Measurements from ENCODE around the gene SLC25A26. TPM values are rescaled to one million over a fixed set of nuclear protein-coding genes. Genes with fewer than 3 reads are reported as not detected.

The SLC25A26 gene
- total RNA-seq, 4 donors from 2014 or later: 8.5 to 26.3 (median 16.7) TPM

GRCh38 chr3:66372681-66373350 is 152.0 kb downstream of the SLC25A26 start:
- DNase-seq: no peak
- Histone ChIP-seq H3K9me3 (no peaks in the 10 kb centered on the region), H3K27ac (no peak overlapping the region), H3K36me3 (peaks cover 0 to 62% (median 0%) of the 10 kb centered on the region in 3 donors), H3K4me1 (peaks cover 0 to 6% (median 0%) of the 10 kb centered on the region in 3 donors), H3K27me3 (no peaks in the 10 kb centered on the region), H3K4me3 (no peak overlapping the region)
- 84 to 85% methylated on average over 14 to 18 of the region's 18 CpGs for WGBS, 2 donors
- TF ChIP-seq POLR2A (IDR thresholded peaks at IDR 0.05) (no peak), CTCF (IDR thresholded peaks at IDR 0.05) (no peak)
- intact Hi-C loops (cut with DNase I): no loop called here

GRCh38 chr3:66376568-66376967 is 155.8 kb downstream of the SLC25A26 start:
- 66 to 72% methylated on average over 2 of the region's 2 CpGs for WGBS, 2 donors
- Histone ChIP-seq H3K9me3 (no peaks in the 10 kb centered on the region), H3K36me3 (peaks cover 10 to 83% (median 20%) of the 10 kb centered on the region in 3 donors), H3K4me1 (peaks cover 0 to 6% (median 0%) of the 10 kb centered on the region in 3 donors), H3K27me3 (no peaks in the 10 kb centered on the region), H3K4me3 (no peak overlapping the region), H3K27ac (no peak overlapping the region)
- TF ChIP-seq CTCF (IDR thresholded peaks at IDR 0.05): no peak
- TF ChIP-seq POLR2A (IDR thresholded peaks at IDR 0.05): no peak
- no peak for DNase-seq
- intact Hi-C loops (cut with DNase I): no loop called here

- peaks cover 23 to 92% (median 26%) of the 10 kb centered on the region in 3 donors for H3K36me3 ChIP-seq
- no peak overlapping the region for H3K27ac ChIP-seq
- 86 to 97% methylated on average over 4 to 5 of the region's 5 CpGs for WGBS, 2 donors
Measured at GRCh38 chr3:66377800-66378199, 157.0 kb downstream of the SLC25A26 start.

GRCh38 chr3:66378256-66378655 is 157.5 kb downstream of the SLC25A26 start:
- H3K27ac ChIP-seq: no peak overlapping the region
- no peak overlapping the region for H3K4me3 ChIP-seq
- peaks cover 27 to 92% (median 31%) of the 10 kb centered on the region in 3 donors for H3K36me3 ChIP-seq
- DNase-seq: no peak
- H3K4me1 ChIP-seq: peaks cover 0 to 6% (median 0%) of the 10 kb centered on the region in 3 donors
- peak in 4 of 6 experiments; percentile 16 to 41 (median 24) for TF ChIP-seq CTCF (IDR thresholded peaks at IDR 0.05)
- TF ChIP-seq POLR2A (IDR thresholded peaks at IDR 0.05): no peak
- H3K9me3 ChIP-seq: no peaks in the 10 kb centered on the region
- H3K27me3 ChIP-seq: no peaks in the 10 kb centered on the region
- intact Hi-C loops (cut with DNase I): no loop called here
- 73 to 86% methylated on average over 5 of the region's 5 CpGs for WGBS, 2 donors

More at GRCh38 chr3:66377800-66378199, 157.0 kb downstream of the SLC25A26 start:
- peaks cover 0 to 6% (median 0%) of the 10 kb centered on the region in 3 donors for H3K4me1 ChIP-seq
- no peaks in the 10 kb centered on the region for H3K27me3 ChIP-seq
- TF ChIP-seq POLR2A (IDR thresholded peaks at IDR 0.05) (no peak), CTCF (IDR thresholded peaks at IDR 0.05) (no peak)
- DNase-seq: no peak
- H3K9me3 ChIP-seq: no peaks in the 10 kb centered on the region
- intact Hi-C loops (cut with DNase I): no loop called here
- no peak overlapping the region for H3K4me3 ChIP-seq

GRCh38 chr3:66379565-66379964 is 158.8 kb downstream of the SLC25A26 start:
- Histone ChIP-seq H3K27ac (no peak overlapping the region), H3K27me3 (no peaks in the 10 kb centered on the region), H3K4me1 (peaks cover 0 to 6% (median 0%) of the 10 kb centered on the region in 3 donors), H3K9me3 (no peaks in the 10 kb centered on the region), H3K4me3 (no peak overlapping the region), H3K36me3 (peaks cover 34 to 97% (median 39%) of the 10 kb centered on the region in 3 donors)
- 95 to 97% methylated on average over 9 of the region's 9 CpGs for WGBS, 2 donors
- TF ChIP-seq CTCF (IDR thresholded peaks at IDR 0.05) (no peak), POLR2A (IDR thresholded peaks at IDR 0.05) (no peak)
- intact Hi-C loops (cut with DNase I): no loop called here
- no peak for DNase-seq
